Stimulated activated CD4-positive, alpha-beta T cell treated with anti-CD3 and anti-CD28 coated beads, Interleukin-1b, Interleukin-23, amount 100 ng/mL, for 24 hours (primary cell): Measurements from ENCODE around the gene RPL10A.
"Not testable (repeated sequence)": the region's sequence is repeated elsewhere in the genome, so short reads cannot be mapped to it uniquely, and the experiment has no call there.

ENCODE experiments used
- DNase-seq, 4 experiments: peaks; one replicate each; pipeline ENCODE4 v3.0.0-alpha.2; 2020; ENCODE audit warnings: low read depth in 4 of 4, low spot score in 1 of 4

The RPL10A gene

DNA sequence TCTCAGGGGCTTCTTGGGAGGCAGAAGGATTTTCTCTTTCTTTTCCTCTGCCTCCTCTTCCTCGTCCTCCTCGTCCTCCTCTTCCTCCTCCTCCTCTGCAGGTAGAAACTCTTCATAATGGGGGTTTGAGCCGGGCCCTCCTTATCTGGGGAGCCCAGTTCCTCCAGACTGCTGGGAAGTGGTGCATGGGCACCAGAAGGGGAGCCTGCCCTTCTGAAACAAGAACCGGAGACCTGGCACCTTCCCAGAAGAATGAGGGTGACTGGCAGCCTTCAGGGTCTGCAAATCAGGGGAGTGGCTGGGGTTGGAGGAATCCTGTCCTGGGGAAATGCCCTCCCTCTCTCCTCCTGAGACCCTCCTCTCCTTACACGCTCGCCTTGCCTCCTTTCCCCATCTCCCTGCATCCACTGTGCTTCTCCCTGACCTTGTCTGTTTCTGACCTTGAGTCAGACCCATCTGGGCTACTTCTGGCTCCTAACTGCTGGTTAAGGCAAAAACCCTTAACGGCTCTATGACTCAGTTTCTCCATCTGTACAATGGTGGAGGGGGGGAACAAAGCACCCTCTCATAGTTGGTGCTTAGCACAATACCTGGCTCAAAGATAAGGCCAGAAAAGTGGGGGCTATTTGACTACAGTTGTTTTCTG is 42.8 kb downstream of the RPL10A start:
- no peak for DNase-seq

DNA sequence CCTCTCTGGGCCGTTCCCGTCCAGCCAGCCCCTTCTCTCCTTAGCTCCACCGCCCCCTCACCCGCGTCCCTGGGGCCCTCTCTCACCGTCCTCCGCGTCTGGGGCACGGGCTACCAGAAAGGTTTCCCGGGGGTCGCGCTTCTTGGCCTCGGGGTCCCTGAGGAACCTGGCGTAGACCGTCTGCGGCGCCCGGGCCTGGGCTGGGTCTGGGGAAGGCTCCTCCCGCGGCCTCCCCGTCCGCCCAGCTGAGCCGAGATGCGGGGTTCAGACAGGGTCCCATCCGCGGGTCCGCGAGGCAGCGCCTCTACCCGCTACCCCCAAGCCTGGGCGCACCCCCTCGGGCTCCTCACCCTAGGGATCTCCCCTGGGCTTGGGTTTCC is 43.4 kb downstream of the RPL10A start:
- DNase-seq: no peak

DNA sequence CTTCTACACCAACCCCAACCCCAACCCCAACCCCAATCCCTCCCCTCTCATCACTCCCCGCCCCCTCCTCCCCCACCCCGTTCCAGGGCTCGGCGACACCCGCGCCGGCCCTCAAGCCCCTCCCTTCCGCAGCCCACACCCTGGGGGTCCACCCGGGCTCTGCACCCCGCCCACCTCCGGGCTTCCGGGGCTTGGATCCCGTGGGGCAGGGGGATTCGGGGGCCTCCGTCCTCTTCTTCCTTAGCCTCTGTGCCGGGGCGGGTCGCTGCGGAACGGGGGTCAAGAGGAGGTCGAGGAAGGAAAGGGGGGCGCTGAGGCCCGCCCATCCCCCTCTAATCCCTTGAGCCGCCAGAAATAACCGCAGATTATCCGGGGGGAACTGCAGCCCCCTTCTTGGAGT is 43.8 kb downstream of the RPL10A start:
- no peak for DNase-seq

DNA sequence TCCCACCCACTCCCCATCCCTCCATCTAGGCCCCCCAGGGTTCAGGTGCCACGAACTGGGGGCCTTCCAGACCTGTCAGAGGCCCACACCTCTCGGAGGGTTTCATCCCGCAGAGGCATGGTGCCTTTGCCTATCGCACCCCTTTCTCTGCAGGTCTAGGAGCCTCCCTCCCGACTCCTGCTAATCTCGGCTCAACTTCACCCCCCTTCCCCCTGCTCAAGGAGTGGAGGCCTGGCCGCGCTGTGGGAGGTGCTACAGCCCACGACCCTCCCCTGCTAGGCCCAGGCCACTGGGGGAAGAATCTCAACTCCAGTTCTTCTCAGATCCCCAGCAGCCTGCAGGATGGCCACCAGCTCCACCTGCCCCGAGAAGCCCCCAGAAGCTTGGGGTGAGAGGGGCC is 44.5 kb downstream of the RPL10A start, which contains the start of gene TULP1:
Gene TULP1, minus strand, starts transcription at position 157 of the 400 bp plus-strand sequence. Its CDS starts 38 bp downstream, at position 119.
- no peak for DNase-seq

DNA sequence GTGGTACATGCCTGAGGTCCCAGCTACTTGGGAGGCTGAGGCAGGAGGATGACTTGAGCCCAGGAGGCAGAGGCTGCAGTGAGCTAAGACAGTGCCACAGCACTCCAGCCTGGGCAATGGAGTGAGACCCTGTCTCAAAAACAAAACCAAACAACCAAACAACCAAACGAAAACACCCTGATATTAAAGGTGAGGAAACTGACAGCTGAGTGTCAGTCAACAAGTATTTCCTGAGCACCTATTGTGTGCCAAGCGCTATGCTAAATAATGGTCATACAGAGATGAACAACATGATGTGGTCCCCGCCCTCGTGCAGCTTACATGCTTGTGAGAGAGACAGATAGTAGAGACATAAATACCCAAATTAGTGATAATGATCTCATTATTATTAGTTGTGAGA is 46.4 kb downstream of the RPL10A start:
- no peak for DNase-seq

DNA sequence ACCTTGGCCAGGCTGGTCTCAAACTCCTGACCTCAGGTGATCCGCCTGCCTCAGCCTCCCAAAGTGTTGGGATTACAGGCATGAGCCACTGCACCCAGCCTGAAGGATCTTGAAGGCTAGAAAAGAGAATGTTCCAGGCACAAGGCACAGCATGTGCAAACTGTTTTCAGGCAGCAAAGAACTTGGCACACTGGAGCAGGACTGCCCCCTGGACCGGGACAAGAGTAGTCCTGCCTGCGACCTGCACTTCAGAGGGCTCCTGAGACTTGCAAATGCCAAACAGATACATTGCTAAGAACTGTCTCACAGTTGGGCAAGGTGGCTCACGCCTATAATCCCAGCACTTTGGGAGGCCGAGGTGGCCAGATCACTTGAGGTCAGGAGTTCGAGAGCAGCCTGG is 47.7 kb downstream of the RPL10A start:
- DNase-seq: not testable (repeated sequence)

DNA sequence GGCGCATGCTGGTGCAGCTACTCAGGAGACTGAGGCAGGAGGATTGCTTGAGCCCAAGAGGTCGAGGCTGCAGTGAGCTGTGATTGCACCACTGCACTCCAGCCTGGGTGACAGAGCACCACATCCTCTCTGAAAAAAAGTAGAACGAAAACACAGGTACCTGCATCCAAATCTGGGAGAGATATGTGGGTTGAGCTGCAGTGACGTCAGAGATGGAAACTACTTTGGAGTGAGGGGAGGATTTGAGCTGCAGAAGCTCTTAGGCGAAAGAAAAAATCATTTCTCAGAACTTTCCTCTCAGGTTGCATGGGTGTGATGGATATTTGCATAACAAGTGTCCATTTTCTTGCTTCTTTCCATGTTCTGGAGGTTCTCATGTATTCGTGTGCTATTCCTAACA is 48.5 kb downstream of the RPL10A start:
- DNase-seq: no peak

DNA sequence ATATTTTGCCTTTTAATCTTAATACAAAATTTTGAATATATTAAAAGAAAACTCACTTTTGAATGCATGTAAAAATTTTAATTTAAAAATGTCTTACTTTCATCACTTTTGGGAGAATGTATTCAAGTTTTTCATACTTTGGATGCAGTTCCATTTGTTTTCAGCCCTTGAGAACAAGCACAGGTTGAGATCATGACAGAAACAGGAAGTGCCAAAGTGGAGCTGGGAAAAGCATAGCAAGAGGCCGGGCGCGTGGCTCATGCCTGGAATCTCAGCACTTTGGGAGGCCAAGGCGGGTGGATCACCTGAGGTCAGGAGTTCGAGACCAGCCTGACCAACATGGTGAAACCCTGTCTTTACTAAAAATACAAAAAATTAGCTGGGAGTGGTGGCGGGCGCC is 49.8 kb downstream of the RPL10A start:
- DNase-seq: not testable (repeated sequence)

DNA sequence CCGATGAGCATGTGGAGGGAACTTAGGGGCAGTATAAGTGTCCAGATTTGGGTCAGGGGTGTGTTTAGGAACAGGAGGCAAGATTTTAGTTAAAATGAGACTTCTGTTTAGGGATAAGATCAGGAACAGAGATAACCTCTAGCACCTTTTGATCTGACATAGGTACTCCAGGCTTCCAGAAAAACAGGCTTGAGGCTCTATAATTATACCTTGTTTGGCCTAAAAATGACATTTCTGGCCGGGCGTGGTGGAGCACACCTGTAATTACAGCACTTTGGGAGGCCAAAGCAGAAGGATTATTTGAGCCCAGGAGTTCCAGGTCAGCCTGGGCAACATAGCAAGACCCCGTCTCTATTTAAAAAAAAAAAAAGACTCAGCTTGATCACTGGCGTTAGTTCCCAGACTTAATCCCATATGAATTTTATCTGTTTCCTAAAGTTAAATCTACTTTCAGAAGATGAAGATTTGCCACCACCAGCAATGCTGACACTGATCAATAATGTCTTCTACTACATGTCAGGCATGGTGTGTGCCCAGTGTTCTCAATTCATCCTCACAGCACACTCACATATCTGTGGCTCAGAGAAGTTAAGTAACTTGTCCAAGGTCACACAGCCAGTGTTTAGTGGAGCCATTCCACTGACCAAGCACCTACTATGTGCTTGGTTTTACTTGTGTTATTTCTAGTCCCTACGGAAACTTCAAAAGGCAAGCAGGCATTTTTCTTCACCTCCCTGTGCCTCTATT is 50.5 kb downstream of the RPL10A start:
- no peak for DNase-seq

DNA sequence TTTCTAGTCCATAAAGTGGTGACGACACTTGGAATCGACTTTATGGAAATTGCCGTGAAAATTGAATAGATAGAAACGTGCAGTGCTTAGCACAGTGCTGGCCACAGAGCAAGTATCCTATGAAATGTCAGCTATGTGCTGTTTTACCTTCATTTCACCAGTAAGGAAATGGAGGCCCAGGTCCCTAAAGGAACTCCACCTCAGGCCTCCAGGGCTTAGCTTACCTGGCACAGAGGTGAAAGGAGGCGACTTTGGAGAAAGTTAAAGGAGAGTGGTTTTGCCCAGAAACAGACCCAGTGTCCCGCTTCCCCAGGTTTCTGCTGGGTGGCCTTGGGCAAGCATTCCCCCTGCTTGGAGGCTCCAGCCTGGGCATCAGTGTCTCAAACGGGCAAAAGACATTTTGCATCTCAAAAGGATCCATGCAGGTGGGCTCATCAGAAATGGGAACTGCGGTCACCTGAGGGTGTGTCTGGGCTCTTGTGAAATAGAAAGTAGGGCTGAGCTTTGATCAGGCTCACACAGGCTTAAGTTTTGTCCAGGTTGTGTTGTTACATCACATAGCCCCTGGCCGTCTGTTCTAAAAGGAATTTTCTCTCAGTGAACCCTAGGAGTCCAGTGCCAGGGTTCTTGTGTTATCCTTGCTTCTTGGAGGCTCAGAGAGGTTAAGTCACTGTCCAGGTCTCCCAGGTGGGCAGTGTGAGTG is 51.3 kb downstream of the RPL10A start:
- DNase-seq: no peak
